H9 (cell line): ENCODE results near the gene SEMA3F. TPM values are rescaled to one million over a fixed set of nuclear protein-coding genes. Genes with fewer than 3 reads are reported as not detected.

Source experiments
- DNase-seq: peaks from one replicate; pipeline ENCODE4 v3.0.0-alpha.2; 2017
- H2AFZ ChIP-seq: one replicate; pipeline ENCODE4 v1.6.1; 2013; ENCODE audit warnings: mild to moderate bottlenecking, low read length, control low read depth, moderate library complexity
- H2AK5ac ChIP-seq: 2 replicates; pipeline ENCODE4 v1.6.1; 2013; ENCODE audit warnings: low read length, control low read depth, mixed read lengths; ENCODE audit not compliant: insufficient read length
- H2BK120ac ChIP-seq: one replicate; pipeline ENCODE4 v1.6.1; 2013; ENCODE audit warnings: low read depth, mild to moderate bottlenecking, low read length, control low read depth, inconsistent platforms; ENCODE audit not compliant: poor library complexity, severe bottlenecking
- H2BK12ac ChIP-seq: 2 replicates; pipeline ENCODE4 v1.6.1; 2013; ENCODE audit warnings: low read length, control low read depth, mixed read lengths, low read depth; ENCODE audit not compliant: insufficient read length
- H2BK15ac ChIP-seq: 2 replicates; pipeline ENCODE4 v1.6.1; 2013; ENCODE audit warnings: low read depth, low read length, control low read depth
- H2BK20ac ChIP-seq: one replicate; pipeline ENCODE4 v1.6.1; 2013; ENCODE audit warnings: low read depth, mild to moderate bottlenecking, low read length, control low read depth, inconsistent platforms; ENCODE audit not compliant: poor library complexity, severe bottlenecking
- H2BK5ac ChIP-seq: 2 replicates; pipeline ENCODE4 v1.6.1; 2013; ENCODE audit warnings: low read length, control low read depth, mixed read lengths; ENCODE audit not compliant: insufficient read length
- H3K14ac ChIP-seq: 2 replicates; pipeline ENCODE4 v1.6.1; 2013; ENCODE audit warnings: low read length, control low read depth; ENCODE audit not compliant: insufficient read depth
- H3K18ac ChIP-seq: 2 replicates; pipeline ENCODE4 v1.6.1; 2013; ENCODE audit warnings: low read depth, mild to moderate bottlenecking, mixed read lengths, low read length, control low read depth; ENCODE audit not compliant: insufficient read length
- H3K23ac ChIP-seq: 2 replicates; pipeline ENCODE4 v1.6.1; 2013; ENCODE audit warnings: low read length, control low read depth, mixed read lengths, low read depth; ENCODE audit not compliant: insufficient read length
- H3K23me2 ChIP-seq: 2 replicates; pipeline ENCODE4 v1.6.1; 2013; ENCODE audit warnings: low read depth, mild to moderate bottlenecking, mixed read lengths, low read length, control low read depth; ENCODE audit not compliant: insufficient read length, poor library complexity, severe bottlenecking
- H3K27ac ChIP-seq: 2 replicates; pipeline ENCODE4 v1.5.1; 2013; ENCODE audit warnings: low read length, control low read depth, mixed read lengths, low read depth; ENCODE audit not compliant: insufficient read length
- H3K27me3 ChIP-seq: 2 replicates; pipeline ENCODE4 v1.6.1; 2013; ENCODE audit warnings: low read length, control low read depth, inconsistent platforms; ENCODE audit not compliant: insufficient read depth
- H3K4ac ChIP-seq: 2 replicates; pipeline ENCODE4 v1.6.1; 2013; ENCODE audit warnings: low read depth, mild to moderate bottlenecking, control low read depth, inconsistent platforms, low read length, moderate library complexity
- H3K4me1 ChIP-seq: 2 replicates; pipeline ENCODE4 v1.6.1; 2013; ENCODE audit warnings: low read length, control low read depth, inconsistent platforms; ENCODE audit not compliant: insufficient read depth
- H3K4me2 ChIP-seq: 2 replicates; pipeline ENCODE4 v1.6.1; 2013; ENCODE audit warnings: low read length, control low read depth, mixed read lengths; ENCODE audit not compliant: insufficient read length, insufficient read depth
- H3K56ac ChIP-seq: 2 replicates; pipeline ENCODE4 v1.6.1; 2013; ENCODE audit warnings: low read depth, mild to moderate bottlenecking, mixed read lengths, low read length, control low read depth; ENCODE audit not compliant: insufficient read length
- H3K79me1 ChIP-seq: 2 replicates; pipeline ENCODE4 v1.6.1; 2013; ENCODE audit warnings: low read depth, mild to moderate bottlenecking, moderate library complexity, low read length, control low read depth, inconsistent platforms; ENCODE audit not compliant: insufficient read depth, poor library complexity, severe bottlenecking
- H3K79me2 ChIP-seq: 2 replicates; pipeline ENCODE4 v1.6.1; 2013; ENCODE audit warnings: low read length, control low read depth, inconsistent platforms; ENCODE audit not compliant: insufficient read depth
- H3K9ac ChIP-seq: 2 replicates; pipeline ENCODE4 v1.6.1; 2013; ENCODE audit warnings: low read length, control low read depth, mixed read lengths; ENCODE audit not compliant: insufficient read length; ENCODE audit errors: extremely low read depth
- H3K9me3 ChIP-seq: one replicate; pipeline ENCODE4 v1.6.1; 2013; ENCODE audit warnings: low read depth, low read length, inconsistent platforms; ENCODE audit not compliant: control insufficient read depth
- H3T11ph ChIP-seq: one replicate; pipeline ENCODE4 v1.6.1; 2013; ENCODE audit warnings: mild to moderate bottlenecking, low read length, control low read depth, inconsistent platforms
- H4K20me1 ChIP-seq: one replicate; pipeline ENCODE4 v1.6.1; 2013; ENCODE audit not compliant: control insufficient read depth, insufficient read length, insufficient read depth
- H4K5ac ChIP-seq: 2 replicates; pipeline ENCODE4 v1.6.1; 2013; ENCODE audit warnings: low read depth, mild to moderate bottlenecking, mixed read lengths, low read length, control low read depth; ENCODE audit not compliant: insufficient read length
- H4K8ac ChIP-seq: replicated peaks from 2 replicates; pipeline ENCODE4 v1.6.1; 2013; ENCODE audit warnings: low read length, control low read depth, mixed read lengths, low read depth; ENCODE audit not compliant: insufficient read length
- H4K91ac ChIP-seq: 2 replicates; pipeline ENCODE4 v1.6.1; 2013; ENCODE audit warnings: low read depth, mild to moderate bottlenecking, moderate library complexity, mixed read lengths, low read length, control low read depth; ENCODE audit not compliant: insufficient read length
- H3K27ac Mint-ChIP-seq, 3 experiments: 2 replicates in 2 of 3; 3 replicates in 1 of 3; pipeline ENCODE4 v1.8.0; 2020 to 2021; ENCODE audit warnings: mixed read lengths in 3 of 3, mild to moderate bottlenecking in 1 of 3, moderate library complexity in 1 of 3
- H3K27me3 Mint-ChIP-seq: 2 replicates; pipeline ENCODE4 v1.8.0; 2021; ENCODE audit warnings: low read depth, mild to moderate bottlenecking, moderate library complexity, mixed read lengths
- H3K36me3 Mint-ChIP-seq, 3 experiments: 2 replicates in 2 of 3; 3 replicates in 1 of 3; pipeline ENCODE4 v1.8.0; 2020 to 2021; ENCODE audit warnings: low read depth in 3 of 3, mixed read lengths in 3 of 3; ENCODE audit not compliant: insufficient read depth in 1 of 3
- H3K4me1 Mint-ChIP-seq, 2 experiments: 2 replicates each; pipeline ENCODE4 v1.8.0; 2020; ENCODE audit warnings: mixed read lengths in 2 of 2
- H3K4me3 Mint-ChIP-seq, 2 experiments: 2 replicates in 1 of 2; 3 replicates in 1 of 2; pipeline ENCODE4 v1.8.0; 2020 to 2021; ENCODE audit warnings: mild to moderate bottlenecking in 2 of 2, mixed read lengths in 2 of 2, moderate library complexity in 1 of 2
- H3K9me3 Mint-ChIP-seq, 2 experiments: 2 replicates in 1 of 2; 3 replicates in 1 of 2; pipeline ENCODE4 v1.8.0; 2020; ENCODE audit warnings: mild to moderate bottlenecking in 2 of 2, mixed read lengths in 2 of 2, moderate library complexity in 1 of 2
- WGBS: extraction: QIAGEN DNeasy Blood & Tissue Kit; methylation state at CpG from one replicate; pipeline ENCODE4 v1.1.7; 2013; ENCODE audit warnings: missing lambda C conversion rate, low lambda C conversion rate, mixed read lengths; ENCODE audit not compliant: insufficient read length; ENCODE audit errors: extremely low coverage; 5-methylcytosine and 5-hydroxymethylcytosine counted together
- total RNA-seq: library from RNA; stranded (reverse); gene quantifications from 2 replicates; pipeline ENCODE4 v1.2.1, GENCODE V29; 2021
- TF ChIP-seq, protein P1 (sequence below): fragments of 200-600 bp; sonication (generic); conservative IDR thresholded peaks from 3 replicates; pipeline ENCODE4 v1.8.0; 2021; ENCODE audit warnings: antibody characterized with exemption, mild to moderate bottlenecking

The SEMA3F gene
- total RNA-seq, 1 experiment from 2014 or later, result 14.3 TPM

DNA sequence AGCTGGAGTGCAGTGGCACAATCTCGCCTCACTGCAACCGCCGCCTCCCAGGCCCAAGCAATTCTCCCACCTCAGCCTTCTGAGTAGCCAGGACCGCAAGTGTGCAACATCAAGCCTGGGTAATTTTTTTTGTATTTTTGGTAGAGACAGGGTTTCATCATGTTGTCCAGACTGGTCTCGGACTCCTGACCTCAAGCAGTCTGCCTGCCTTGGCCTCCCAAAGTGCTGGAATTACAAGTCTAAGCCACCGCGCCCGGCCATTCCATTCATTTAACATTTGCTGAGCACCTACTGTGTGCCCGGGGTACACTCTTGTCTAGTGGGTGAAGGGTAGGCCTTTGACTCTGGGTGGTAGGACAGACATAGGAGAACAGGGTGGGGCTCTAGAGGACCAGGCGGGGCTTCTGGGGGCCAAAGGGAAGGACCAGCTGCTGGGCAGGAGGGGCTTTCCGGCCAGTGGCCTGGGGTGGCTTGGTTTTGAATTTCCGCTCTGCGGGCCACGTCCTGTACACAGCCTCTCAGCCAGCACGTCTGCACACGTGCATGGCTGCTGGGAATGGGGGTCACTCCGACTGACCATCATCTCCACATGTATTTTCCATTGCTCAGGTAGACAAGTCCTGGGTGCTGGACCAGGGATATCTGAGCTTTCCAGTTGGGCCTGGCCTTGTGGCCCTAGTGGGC, 52.4 kb downstream of the SEMA3F start:
- no peak overlapping the region for H3K14ac ChIP-seq
- no peaks in the 10 kb centered on the region for H3K79me1 ChIP-seq
- peaks cover 7% of the 10 kb centered on the region for H3K23me2 ChIP-seq
- no peak overlapping the region for H3K18ac ChIP-seq
- TF ChIP-seq, protein P1, sequence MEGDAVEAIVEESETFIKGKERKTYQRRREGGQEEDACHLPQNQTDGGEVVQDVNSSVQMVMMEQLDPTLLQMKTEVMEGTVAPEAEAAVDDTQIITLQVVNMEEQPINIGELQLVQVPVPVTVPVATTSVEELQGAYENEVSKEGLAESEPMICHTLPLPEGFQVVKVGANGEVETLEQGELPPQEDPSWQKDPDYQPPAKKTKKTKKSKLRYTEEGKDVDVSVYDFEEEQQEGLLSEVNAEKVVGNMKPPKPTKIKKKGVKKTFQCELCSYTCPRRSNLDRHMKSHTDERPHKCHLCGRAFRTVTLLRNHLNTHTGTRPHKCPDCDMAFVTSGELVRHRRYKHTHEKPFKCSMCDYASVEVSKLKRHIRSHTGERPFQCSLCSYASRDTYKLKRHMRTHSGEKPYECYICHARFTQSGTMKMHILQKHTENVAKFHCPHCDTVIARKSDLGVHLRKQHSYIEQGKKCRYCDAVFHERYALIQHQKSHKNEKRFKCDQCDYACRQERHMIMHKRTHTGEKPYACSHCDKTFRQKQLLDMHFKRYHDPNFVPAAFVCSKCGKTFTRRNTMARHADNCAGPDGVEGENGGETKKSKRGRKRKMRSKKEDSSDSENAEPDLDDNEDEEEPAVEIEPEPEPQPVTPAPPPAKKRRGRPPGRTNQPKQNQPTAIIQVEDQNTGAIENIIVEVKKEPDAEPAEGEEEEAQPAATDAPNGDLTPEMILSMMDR, result no peak
- H3K27ac ChIP-seq, result no peak overlapping the region
- H3K27ac Mint-ChIP-seq, result no peak overlapping the region
- no peak overlapping the region for H4K91ac ChIP-seq
- no CpG with 5 or more reads among the region's 17 CpGs for WGBS
- peaks cover 58% of the 10 kb centered on the region for H3K27me3 Mint-ChIP-seq
- H3K79me2 ChIP-seq, result no peaks in the 10 kb centered on the region
- no peak overlapping the region for H3K4me3 Mint-ChIP-seq
- peaks cover 3% of the 10 kb centered on the region for H4K20me1 ChIP-seq
- H3K9me3 ChIP-seq, result no peaks in the 10 kb centered on the region
- peaks cover 7% of the 10 kb centered on the region; the same call in 1 of the 2 replicates for H3K27me3 ChIP-seq
- H3K4ac ChIP-seq, result no peak overlapping the region
- no peak overlapping the region for H3K23ac ChIP-seq
- no peak overlapping the region for H4K5ac ChIP-seq
- H2AK5ac ChIP-seq, result no peak overlapping the region
- no peak overlapping the region for H2AFZ ChIP-seq
- H3K9me3 Mint-ChIP-seq, result no peaks in the 10 kb centered on the region; a peak in 1 of 5 replicates
- no peak overlapping the region for H3K9ac ChIP-seq
- no peak overlapping the region for H3K56ac ChIP-seq
- peaks cover 43% of the 10 kb centered on the region in 2 experiments for H3K4me1 Mint-ChIP-seq
- H2BK20ac ChIP-seq, result no peak overlapping the region
- H2BK5ac ChIP-seq, result no peak overlapping the region
- no peaks in the 10 kb centered on the region for H3K4me1 ChIP-seq
- no peaks in the 10 kb centered on the region for H3K36me3 Mint-ChIP-seq
- H3T11ph ChIP-seq, result no peak overlapping the region
- H4K8ac ChIP-seq, result no peak overlapping the region
- H2BK12ac ChIP-seq, result no peak overlapping the region
- H2BK120ac ChIP-seq, result no peak overlapping the region
- H3K4me2 ChIP-seq, result no peak overlapping the region
- no peak overlapping the region for H2BK15ac ChIP-seq
- DNase-seq, result no peak
